CD14-positive monocyte (primary cell): Measurements from ENCODE around the gene VPS18. TPM values are rescaled to one million over a fixed set of nuclear protein-coding genes. Genes with fewer than 3 reads are reported as not detected.

Experiments used
- DNase-seq, 3 donors: peaks; one replicate each; pipeline ENCODE4 v3.0.0-alpha.2; 2011 to 2022
- H2AFZ ChIP-seq: 2 replicates; pipeline ENCODE4 v1.6.0; 2012; ENCODE audit warnings: mild to moderate bottlenecking, low read depth, low read length, inconsistent platforms; ENCODE audit not compliant: insufficient read depth, poor library complexity, severe bottlenecking
- H3K27ac ChIP-seq, 2 donors: 1 replicate in 1 of 2; 2 replicates in 1 of 2; pipeline ENCODE4 v1.5.1; 2012 to 2013; ENCODE audit warnings: low read length in 2 of 2, control low read depth in 1 of 2, inconsistent platforms in 1 of 2, low read depth in 1 of 2, mild to moderate bottlenecking in 1 of 2
- H3K27me3 ChIP-seq, 2 donors: one replicate each; pipeline versions ENCODE4 v1.6.0 to v1.6.1; 2011 to 2013; ENCODE audit warnings: low read length in 2 of 2; ENCODE audit not compliant: control insufficient read depth in 2 of 2, insufficient read depth in 2 of 2
- H3K36me3 ChIP-seq, 2 donors: replicated peaks in 1 of 2; 1 replicate in 1 of 2; 2 replicates in 1 of 2; pipeline versions ENCODE4 v1.5.1 to v1.6.1; 2012 to 2013; ENCODE audit warnings: low read length in 2 of 2, control low read depth in 1 of 2, inconsistent platforms in 1 of 2, mild to moderate bottlenecking in 1 of 2; ENCODE audit not compliant: insufficient read depth in 2 of 2, control insufficient read depth in 1 of 2
- H3K4me1 ChIP-seq, 2 donors: 1 replicate in 1 of 2; 2 replicates in 1 of 2; pipeline versions ENCODE4 v1.5.1 to v1.6.1; 2012 to 2013; ENCODE audit warnings: low read length in 2 of 2, control low read depth in 1 of 2, inconsistent platforms in 1 of 2, mild to moderate bottlenecking in 1 of 2, moderate library complexity in 1 of 2; ENCODE audit not compliant: insufficient read depth in 2 of 2, control insufficient read depth in 1 of 2
- H3K4me2 ChIP-seq: replicated peaks from 2 replicates; pipeline ENCODE3; 2012; ENCODE audit warnings: low read length, moderate library complexity, mild to moderate bottlenecking; ENCODE audit not compliant: poor library complexity, severe bottlenecking; ENCODE audit errors: extremely low read depth
- H3K4me3 ChIP-seq, 3 experiments: fragments of 200-600 bp in 1 of 3; sonication (generic) in 1 of 3; replicated peaks in 1 of 3; 1 replicate in 2 of 3; 2 replicates in 1 of 3; pipeline ENCODE4 v1.5.1; 2011 to 2013; ENCODE audit warnings: low read length in 3 of 3, mild to moderate bottlenecking in 3 of 3, control low read depth in 2 of 3, low read depth in 2 of 3, inconsistent platforms in 1 of 3, moderate library complexity in 1 of 3
- H3K79me2 ChIP-seq: 2 replicates; pipeline ENCODE4 v1.6.0; 2012; ENCODE audit warnings: mild to moderate bottlenecking, control low read depth, inconsistent platforms, low read length, moderate library complexity; ENCODE audit not compliant: insufficient read depth
- H3K9ac ChIP-seq: 2 replicates; pipeline ENCODE4 v1.6.0; 2017; ENCODE audit warnings: low read length, mild to moderate bottlenecking; ENCODE audit not compliant: insufficient read depth, poor library complexity, severe bottlenecking
- H3K9me3 ChIP-seq, 2 donors: replicated peaks in 1 of 2; 1 replicate in 1 of 2; 2 replicates in 1 of 2; pipeline versions ENCODE4 v1.5.1 to v1.6.1; 2012 to 2013; ENCODE audit warnings: low read length in 2 of 2, control low read depth in 1 of 2; ENCODE audit not compliant: control insufficient read depth in 1 of 2, insufficient read depth in 1 of 2
- H4K20me1 ChIP-seq: 2 replicates; pipeline ENCODE4 v1.6.0; 2012; ENCODE audit warnings: mild to moderate bottlenecking, low read length, control low read depth, moderate library complexity; ENCODE audit not compliant: insufficient read depth
- H3K27ac Mint-ChIP-seq, 7 donors: one replicate each; pipeline ENCODE4 v1.8.0; 2020; ENCODE audit warnings: mild to moderate bottlenecking in 7 of 7, mixed read lengths in 7 of 7, moderate library complexity in 6 of 7, inconsistent platforms in 2 of 7
- H3K27me3 Mint-ChIP-seq, 3 donors: one replicate each; pipeline ENCODE4 v1.8.0; 2021 to 2022; ENCODE audit warnings: low read depth in 3 of 3, mild to moderate bottlenecking in 3 of 3, mixed read lengths in 3 of 3, moderate library complexity in 3 of 3, inconsistent platforms in 1 of 3
- H3K36me3 Mint-ChIP-seq, 2 donors: one replicate each; pipeline ENCODE4 v1.8.0; 2020; ENCODE audit warnings: mixed read lengths in 2 of 2, inconsistent platforms in 1 of 2, mild to moderate bottlenecking in 1 of 2
- H3K4me1 Mint-ChIP-seq: one replicate; pipeline ENCODE4 v1.8.0; 2020; ENCODE audit warnings: mild to moderate bottlenecking, mixed read lengths
- H3K4me3 Mint-ChIP-seq, 2 donors: one replicate each; pipeline ENCODE4 v1.8.0; 2020; ENCODE audit warnings: mild to moderate bottlenecking in 2 of 2, mixed read lengths in 2 of 2, moderate library complexity in 1 of 2
- H3K9me3 Mint-ChIP-seq, 7 donors: one replicate each; pipeline ENCODE4 v1.8.0; 2020 to 2022; ENCODE audit warnings: mixed read lengths in 7 of 7, mild to moderate bottlenecking in 6 of 7, moderate library complexity in 6 of 7, inconsistent platforms in 2 of 7
- CTCF ChIP-seq: fragments of 200-600 bp; IDR thresholded peaks from one replicate; pipeline ENCODE4 v1.8.0; 2022; ENCODE audit warnings: antibody characterized with exemption, mild to moderate bottlenecking
- WGBS: methylation state at CpG from one replicate; pipeline ENCODE4 v1.1.5; 2013; ENCODE audit warnings: missing lambda C conversion rate; ENCODE audit not compliant: insufficient coverage; 5-methylcytosine and 5-hydroxymethylcytosine counted together
- intact Hi-C, 2 donors: fragments of 100-400 bp; cut with micrococcal nuclease; formaldehyde crosslinking; loops; one replicate each; pipeline versions ENCODE4 v1.15.0 to v1.15.1; 2023
- polyA plus RNA-seq, 3 donors: library from polyadenylated mRNA; depleted of rRNA in 1 of 3; unstranded in 2 of 3; stranded (reverse) in 1 of 3; fragments of 300-500 nt in 2 of 3; fragments of >200 nt in 1 of 3; fragmentation: Illumina TruSeq in 2 of 3; gene quantifications; 1 replicate in 2 of 3; 2 replicates in 1 of 3; pipeline ENCODE4 v1.2.3, GENCODE V29; 2012 to 2021

Gene VPS18
- polyA plus RNA-seq, 3 donors, result 12.1 to 22.8 (median 21.8) TPM

GRCh38 chr15:40925495-40925862, 31.2 kb downstream of the VPS18 start:
- H3K27me3 ChIP-seq, result peaks cover 42 to 78% of the 10 kb centered on the region in 2 donors
- peak overlapping the region in 1 of 2 donors; percentile 87 for H3K4me3 Mint-ChIP-seq
- no peaks in the 10 kb centered on the region for H3K79me2 ChIP-seq
- TF ChIP-seq CTCF, result no peak
- 9% methylated on average over 30 of the region's 30 CpGs for WGBS
- no peak overlapping the region for H3K27ac ChIP-seq
- no peak overlapping the region for H3K4me2 ChIP-seq
- no peaks in the 10 kb centered on the region for H3K36me3 ChIP-seq
- intact Hi-C loops, result no loop called here
- peaks cover 38% of the 10 kb centered on the region for H3K4me1 Mint-ChIP-seq
- no peak overlapping the region for H3K9ac ChIP-seq
- peaks cover 44 to 50% of the 10 kb centered on the region in 2 donors for H3K4me1 ChIP-seq
- peaks cover 7 to 11% of the 10 kb centered on the region in 2 donors for H3K36me3 Mint-ChIP-seq
- H3K9me3 ChIP-seq, result peaks cover 0 to 38% of the 10 kb centered on the region in 2 donors
- peaks cover 0 to 31% (median 11%) of the 10 kb centered on the region in 7 donors for H3K9me3 Mint-ChIP-seq
- no peak overlapping the region for H2AFZ ChIP-seq
- DNase-seq, result no peak
- no peaks in the 10 kb centered on the region for H4K20me1 ChIP-seq
- peaks cover 66 to 79% (median 69%) of the 10 kb centered on the region in 3 donors for H3K27me3 Mint-ChIP-seq
- H3K27ac Mint-ChIP-seq, result peak overlapping the region in 1 of 7 donors; percentile 8
- no peak overlapping the region for H3K4me3 ChIP-seq

GRCh38 chr15:40925863-40926658, 31.8 kb downstream of the VPS18 start:
- H3K9me3 Mint-ChIP-seq, result peaks cover 0 to 37% (median 14%) of the 10 kb centered on the region in 7 donors
- Histone ChIP-seq H3K4me1 (peaks cover 48 to 55% of the 10 kb centered on the region in 2 donors), H3K9ac (no peak overlapping the region), H3K9me3 (peaks cover 0 to 44% of the 10 kb centered on the region in 2 donors), H3K4me3 (peak overlapping the region in 1 of 3 experiments; percentile 47), H3K27ac (no peak overlapping the region), H4K20me1 (no peaks in the 10 kb centered on the region), H3K4me2 (peak overlapping the region; percentile 61), H2AFZ (peak overlapping the region; percentile 64), H3K27me3 (peaks cover 48 to 83% of the 10 kb centered on the region in 2 donors), H3K36me3 (no peaks in the 10 kb centered on the region), H3K79me2 (no peaks in the 10 kb centered on the region)
- 3% methylated on average over 59 of the region's 61 CpGs for WGBS
- no peak for DNase-seq
- TF ChIP-seq CTCF, result no peak
- peaks cover 72 to 85% (median 75%) of the 10 kb centered on the region in 3 donors for H3K27me3 Mint-ChIP-seq
- H3K4me1 Mint-ChIP-seq, result peaks cover 44% of the 10 kb centered on the region
- H3K27ac Mint-ChIP-seq, result no peak overlapping the region
- H3K4me3 Mint-ChIP-seq, result peak overlapping the region in 1 of 2 donors; percentile 87
- H3K36me3 Mint-ChIP-seq, result peaks cover 7 to 13% of the 10 kb centered on the region in 2 donors
- intact Hi-C loops, result no loop called here
